Esophagus (tissue), 2 donors: ENCODE data around the gene CPNE7. TPM values are rescaled to one million over a fixed set of nuclear protein-coding genes. Genes with fewer than 3 reads are reported as not detected.

Experiments used
- H3K27ac ChIP-seq, 2 donors: one replicate each; pipeline ENCODE4 v1.5.1; 2013; ENCODE audit warnings: low read depth in 2 of 2, mild to moderate bottlenecking in 2 of 2, inconsistent platforms in 1 of 2, low read length in 1 of 2, moderate library complexity in 1 of 2
- H3K27me3 ChIP-seq, 2 donors: one replicate each; pipeline ENCODE4 v1.6.1; 2013; ENCODE audit warnings: low read length in 2 of 2, control low read depth in 1 of 2, mild to moderate bottlenecking in 1 of 2; ENCODE audit not compliant: insufficient read depth in 2 of 2, control insufficient read depth in 1 of 2
- H3K36me3 ChIP-seq, 2 donors: one replicate each; pipeline ENCODE4 v1.6.1; 2013; ENCODE audit warnings: low read length in 1 of 2; ENCODE audit not compliant: control insufficient read depth in 2 of 2, insufficient read depth in 2 of 2
- H3K4me1 ChIP-seq, 2 donors: one replicate each; pipeline ENCODE4 v1.6.1; 2013; ENCODE audit warnings: low read length in 1 of 2; ENCODE audit not compliant: control insufficient read depth in 2 of 2, insufficient read depth in 2 of 2
- H3K4me3 ChIP-seq, 2 donors: one replicate each; pipeline ENCODE4 v1.5.1; 2013; ENCODE audit warnings: low read length in 2 of 2, mild to moderate bottlenecking in 2 of 2, low read depth in 1 of 2, moderate library complexity in 1 of 2
- H3K9me3 ChIP-seq, 2 donors: one replicate each; pipeline ENCODE4 v1.6.1; 2013; ENCODE audit warnings: mild to moderate bottlenecking in 2 of 2, low read depth in 1 of 2, low read length in 1 of 2, moderate library complexity in 1 of 2; ENCODE audit not compliant: control insufficient read depth in 2 of 2, insufficient read depth in 1 of 2
- whole genome bisulfite sequencing, 2 donors: extraction: QIAGEN DNeasy Blood & Tissue Kit; methylation state at CpG; one replicate each; pipeline ENCODE4 v1.1.7; 2013; 5-methylcytosine and 5-hydroxymethylcytosine counted together
- polyA plus RNA-seq, 2 donors: library from polyadenylated mRNA; stranded (reverse); fragments of 200-250 nt; gene quantifications; one replicate each; pipeline ENCODE4 v1.2.3, GENCODE V29; 2013
- donor health status: healthy with polysubstance abuse.
- donor health status: Bipolar disorder and iron deficiency.

Gene CPNE7
- polyA plus RNA-seq, 2 donors: 1.5 to 4.5 TPM

GRCh38 chr16:89607937-89608740 is 32.6 kb downstream of the CPNE7 start:
- H3K4me1 ChIP-seq: peaks cover 0 to 10% of the 10 kb centered on the region in 2 donors
- H3K9me3 ChIP-seq: no peaks in the 10 kb centered on the region
- H3K4me3 ChIP-seq: no peak overlapping the region
- 78 to 80% methylated on average over 32 of the region's 32 CpGs for WGBS, 2 donors
- no peaks in the 10 kb centered on the region for H3K27me3 ChIP-seq
- no peak overlapping the region for H3K27ac ChIP-seq
- no peaks in the 10 kb centered on the region for H3K36me3 ChIP-seq

GRCh38 chr16:89610108-89610453 is 34.5 kb downstream of the CPNE7 start:
- Histone ChIP-seq H3K4me1 (peaks cover 0 to 9% of the 10 kb centered on the region in 2 donors), H3K4me3 (no peak overlapping the region), H3K27me3 (no peaks in the 10 kb centered on the region), H3K9me3 (no peaks in the 10 kb centered on the region), H3K27ac (no peak overlapping the region), H3K36me3 (no peaks in the 10 kb centered on the region)
- WGBS, 2 donors: 70 to 72% methylated on average over 1 of the region's 1 CpG

GRCh38 chr16:89612415-89613166 is 37.0 kb downstream of the CPNE7 start:
- 85 to 86% methylated on average over 20 of the region's 20 CpGs for WGBS, 2 donors

GRCh38 chr16:89613231-89613953 is 37.8 kb downstream of the CPNE7 start, which contains the start of gene DPEP1:
TSS of gene DPEP1 (plus strand) at chr16:89613642. CDS start at chr16:89630411, 16,769 bp downstream.
- no peaks in the 10 kb centered on the region for H3K27me3 ChIP-seq
- H3K27ac ChIP-seq: no peak within 1 kb of the TSS
- H3K9me3 ChIP-seq: peaks cover 0 to 4% of the 10 kb centered on the region in 2 donors
- peaks cover 2 to 3% of the 10 kb centered on the region in 2 donors for H3K4me1 ChIP-seq
- no peak within 1 kb of the TSS for H3K4me3 ChIP-seq
- WGBS, 2 donors: 67 to 73% methylated on average over 19 of the region's 19 CpGs
- H3K36me3 ChIP-seq: no peaks in the 10 kb centered on the region

More at GRCh38 chr16:89612415-89613166, 37.0 kb downstream of the CPNE7 start:
- H3K9me3 ChIP-seq: peaks cover 0 to 4% of the 10 kb centered on the region in 2 donors
- no peaks in the 10 kb centered on the region for H3K36me3 ChIP-seq
- no peak overlapping the region for H3K27ac ChIP-seq
- no peak overlapping the region for H3K4me3 ChIP-seq
- H3K27me3 ChIP-seq: no peaks in the 10 kb centered on the region
- peaks cover 2 to 3% of the 10 kb centered on the region in 2 donors for H3K4me1 ChIP-seq

GRCh38 chr16:89613954-89614459 is 38.4 kb downstream of the CPNE7 start:
- H3K4me3 ChIP-seq: no peak overlapping the region
- H3K4me1 ChIP-seq: peaks cover 2 to 3% of the 10 kb centered on the region in 2 donors
- 65 to 91% methylated on average over 22 of the region's 22 CpGs for WGBS, 2 donors
- H3K27ac ChIP-seq: no peak overlapping the region
- H3K36me3 ChIP-seq: no peaks in the 10 kb centered on the region
- peaks cover 0 to 4% of the 10 kb centered on the region in 2 donors for H3K9me3 ChIP-seq
- no peaks in the 10 kb centered on the region for H3K27me3 ChIP-seq

GRCh38 chr16:89615176-89615575 is 39.6 kb downstream of the CPNE7 start:
- H3K4me3 ChIP-seq: no peak overlapping the region
- peaks cover 0 to 4% of the 10 kb centered on the region in 2 donors for H3K9me3 ChIP-seq
- no peaks in the 10 kb centered on the region for H3K36me3 ChIP-seq
- no peak overlapping the region for H3K27ac ChIP-seq
- peaks cover 2 to 3% of the 10 kb centered on the region in 2 donors for H3K4me1 ChIP-seq
- WGBS, 2 donors: 80 to 86% methylated on average over 12 to 13 of the region's 13 CpGs
- H3K27me3 ChIP-seq: no peaks in the 10 kb centered on the region

GRCh38 chr16:89615596-89616090 is 40.1 kb downstream of the CPNE7 start:
- Histone ChIP-seq H3K9me3 (peaks cover 0 to 4% of the 10 kb centered on the region in 2 donors), H3K36me3 (no peaks in the 10 kb centered on the region), H3K4me1 (peaks cover 2 to 3% of the 10 kb centered on the region in 2 donors), H3K27ac (no peak overlapping the region), H3K27me3 (no peaks in the 10 kb centered on the region), H3K4me3 (no peak overlapping the region)
- 28 to 35% methylated on average over 17 of the region's 17 CpGs for WGBS, 2 donors

GRCh38 chr16:89616623-89617022 is 41.1 kb downstream of the CPNE7 start:
- H3K4me3 ChIP-seq: no peak overlapping the region
- 67% methylated on average over 20 of the region's 20 CpGs for WGBS, 2 donors
- peak overlapping the region in 1 of 2 donors; percentile 19 for H3K27ac ChIP-seq
- peaks cover 0 to 4% of the 10 kb centered on the region in 2 donors for H3K9me3 ChIP-seq
- H3K27me3 ChIP-seq: no peaks in the 10 kb centered on the region
- H3K4me1 ChIP-seq: peaks cover 2 to 3% of the 10 kb centered on the region in 2 donors
- no peaks in the 10 kb centered on the region for H3K36me3 ChIP-seq

GRCh38 chr16:89617036-89617435 is 41.5 kb downstream of the CPNE7 start:
- Histone ChIP-seq H3K9me3 (peaks cover 0 to 4% of the 10 kb centered on the region in 2 donors), H3K27ac (peak overlapping the region in 1 of 2 donors; percentile 19), H3K4me1 (peaks cover 2 to 3% of the 10 kb centered on the region in 2 donors), H3K36me3 (no peaks in the 10 kb centered on the region), H3K27me3 (no peaks in the 10 kb centered on the region), H3K4me3 (no peak overlapping the region)
- WGBS, 2 donors: 52 to 56% methylated on average over 6 of the region's 6 CpGs
